ENCODE measurements around the gene ACE. TPM values are rescaled to one million over a fixed set of nuclear protein-coding genes. Genes with fewer than 3 reads are reported as not detected.

Gene ACE
- total RNA-seq, 1 experiment from 2014 or later = 4.5 TPM

GRCh38 chr17:63431939-63432804 is 44.7 kb upstream of the ACE start:
- TF ChIP-seq TCF7L2 (IDR thresholded peaks at IDR 0.05; ENCODE audit: low read depth, low read length) = peak; percentile 85
- TF ChIP-seq, protein P1, sequence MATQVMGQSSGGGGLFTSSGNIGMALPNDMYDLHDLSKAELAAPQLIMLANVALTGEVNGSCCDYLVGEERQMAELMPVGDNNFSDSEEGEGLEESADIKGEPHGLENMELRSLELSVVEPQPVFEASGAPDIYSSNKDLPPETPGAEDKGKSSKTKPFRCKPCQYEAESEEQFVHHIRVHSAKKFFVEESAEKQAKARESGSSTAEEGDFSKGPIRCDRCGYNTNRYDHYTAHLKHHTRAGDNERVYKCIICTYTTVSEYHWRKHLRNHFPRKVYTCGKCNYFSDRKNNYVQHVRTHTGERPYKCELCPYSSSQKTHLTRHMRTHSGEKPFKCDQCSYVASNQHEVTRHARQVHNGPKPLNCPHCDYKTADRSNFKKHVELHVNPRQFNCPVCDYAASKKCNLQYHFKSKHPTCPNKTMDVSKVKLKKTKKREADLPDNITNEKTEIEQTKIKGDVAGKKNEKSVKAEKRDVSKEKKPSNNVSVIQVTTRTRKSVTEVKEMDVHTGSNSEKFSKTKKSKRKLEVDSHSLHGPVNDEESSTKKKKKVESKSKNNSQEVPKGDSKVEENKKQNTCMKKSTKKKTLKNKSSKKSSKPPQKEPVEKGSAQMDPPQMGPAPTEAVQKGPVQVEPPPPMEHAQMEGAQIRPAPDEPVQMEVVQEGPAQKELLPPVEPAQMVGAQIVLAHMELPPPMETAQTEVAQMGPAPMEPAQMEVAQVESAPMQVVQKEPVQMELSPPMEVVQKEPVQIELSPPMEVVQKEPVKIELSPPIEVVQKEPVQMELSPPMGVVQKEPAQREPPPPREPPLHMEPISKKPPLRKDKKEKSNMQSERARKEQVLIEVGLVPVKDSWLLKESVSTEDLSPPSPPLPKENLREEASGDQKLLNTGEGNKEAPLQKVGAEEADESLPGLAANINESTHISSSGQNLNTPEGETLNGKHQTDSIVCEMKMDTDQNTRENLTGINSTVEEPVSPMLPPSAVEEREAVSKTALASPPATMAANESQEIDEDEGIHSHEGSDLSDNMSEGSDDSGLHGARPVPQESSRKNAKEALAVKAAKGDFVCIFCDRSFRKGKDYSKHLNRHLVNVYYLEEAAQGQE (IDR thresholded peaks at IDR 0.05; ENCODE audit: insufficient read depth in 1 of 2, low read depth in 2 of 2, low read length in 1 of 2) = no peak
- DNase-seq (ENCODE audit: low read depth, low spot score) (no peak), ATAC-seq (no peak)
- H3K4me3 ChIP-seq (ENCODE audit: low read depth in 2 of 2, low read length in 2 of 2) = no peak overlapping the region
- in situ Hi-C loops (cut with HindIII; ENCODE audit: low pct_unique_long_range_greater_than_20kb, low sequenced_read_pairs) (no loop called here), intact Hi-C loops (cut with micrococcal nuclease; ENCODE audit: unreplicated experiment) (no loop called here)
- peaks cover 75% of the 10 kb centered on the region for H3K4me1 ChIP-seq (ENCODE audit: control insufficient read depth, insufficient read depth, low read length)
- no peaks in the 10 kb centered on the region for H3K9me3 ChIP-seq (ENCODE audit: control insufficient read depth, insufficient read depth, low read depth, low read length)
- H3K36me3 ChIP-seq (ENCODE audit: control insufficient read depth, insufficient read depth, low read length) = no peaks in the 10 kb centered on the region
- TSS peak; percentile 83 for BruUV-seq (replicated peaks)
- ChIA-PET POLR2A (interaction anchor here (0.6 kb wide), 1 partner anchor 396 kb away, joined by 3 read pairs; no protein-coding TSS in a partner anchor), CTCF (interaction anchor here (0.6 to 2.8 kb wide), 2 partner anchors 47 to 309 kb away, joined by 3 to 9 read pairs; no protein-coding TSS in a partner anchor)
- H3K27me3 ChIP-seq (ENCODE audit: control insufficient read depth, insufficient read depth, low read length) = no peaks in the 10 kb centered on the region
- peak overlapping the region; percentile 83 for H3K27ac ChIP-seq (ENCODE audit: low read length)

DNA sequence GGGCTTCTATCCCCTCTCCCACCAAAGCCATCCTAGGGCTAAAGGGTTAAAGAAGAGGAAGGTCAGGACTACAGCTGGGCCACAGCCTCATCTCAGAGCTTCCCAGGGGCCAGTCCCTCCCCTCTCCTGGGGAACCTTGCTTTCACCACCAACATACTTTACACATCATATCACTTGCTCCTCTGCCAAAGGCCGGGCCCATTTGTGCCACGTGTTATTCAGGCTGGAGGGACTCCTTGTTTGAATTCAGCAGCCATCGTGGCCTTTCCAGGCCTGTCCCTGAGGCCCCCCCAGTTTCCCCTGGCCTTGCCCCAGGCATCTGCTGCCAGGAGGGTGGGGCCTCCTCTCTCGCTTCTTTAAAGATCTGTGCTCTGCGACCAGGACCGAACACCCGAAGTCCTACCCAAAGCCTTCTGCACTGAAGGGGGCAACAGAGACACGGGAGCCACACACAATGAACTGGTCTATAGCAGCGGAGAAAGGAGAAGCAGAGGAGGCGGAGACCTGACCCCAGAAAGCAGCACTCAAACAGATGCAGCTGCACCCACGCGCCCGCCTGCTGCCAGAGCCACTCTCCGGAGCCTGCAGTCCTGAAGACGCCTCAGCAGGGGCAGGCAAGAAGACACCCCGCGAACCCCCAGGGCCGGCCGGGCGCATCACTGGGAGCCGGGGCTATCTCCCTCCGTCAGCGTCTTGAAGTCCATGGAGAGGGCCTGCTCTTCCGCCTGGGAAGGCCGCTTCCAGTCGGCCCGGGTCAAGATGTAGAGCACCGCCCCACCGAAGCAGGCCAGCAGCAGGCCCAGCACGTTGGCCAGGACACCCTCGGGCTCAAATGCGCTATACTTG is 42.9 kb upstream of the ACE start:
- Histone ChIP-seq H3K27ac (ENCODE audit: low read length) (peak overlapping the region; percentile 83), H3K27me3 (ENCODE audit: control insufficient read depth, insufficient read depth, low read length) (no peaks in the 10 kb centered on the region), H3K4me3 (ENCODE audit: low read depth in 2 of 2, low read length in 2 of 2) (no peak overlapping the region), H3K9me3 (ENCODE audit: control insufficient read depth, insufficient read depth, low read depth, low read length) (no peaks in the 10 kb centered on the region), H3K36me3 (ENCODE audit: control insufficient read depth, insufficient read depth, low read length) (no peaks in the 10 kb centered on the region), H3K4me1 (ENCODE audit: control insufficient read depth, insufficient read depth, low read length) (peaks cover 67% of the 10 kb centered on the region)
- intact Hi-C loops (cut with micrococcal nuclease; ENCODE audit: unreplicated experiment) (no loop called here), in situ Hi-C loops (cut with HindIII; ENCODE audit: low pct_unique_long_range_greater_than_20kb, low sequenced_read_pairs) (no loop called here)
- POLR2A ChIA-PET = interaction anchor here (0.6 kb wide), 1 partner anchor 712 kb away, joined by 3 read pairs; no protein-coding TSS in a partner anchor
- TF ChIP-seq POLR2AphosphoS5 (IDR thresholded peaks at IDR 0.05; ENCODE audit: low read depth, low read length) = 0 out of 2 replicates have a peak, but pooled peaks have one; percentile 10
- TF ChIP-seq TCF7L2 (IDR thresholded peaks at IDR 0.05; ENCODE audit: low read depth, low read length) = no peak
- TF ChIP-seq, protein P2, sequence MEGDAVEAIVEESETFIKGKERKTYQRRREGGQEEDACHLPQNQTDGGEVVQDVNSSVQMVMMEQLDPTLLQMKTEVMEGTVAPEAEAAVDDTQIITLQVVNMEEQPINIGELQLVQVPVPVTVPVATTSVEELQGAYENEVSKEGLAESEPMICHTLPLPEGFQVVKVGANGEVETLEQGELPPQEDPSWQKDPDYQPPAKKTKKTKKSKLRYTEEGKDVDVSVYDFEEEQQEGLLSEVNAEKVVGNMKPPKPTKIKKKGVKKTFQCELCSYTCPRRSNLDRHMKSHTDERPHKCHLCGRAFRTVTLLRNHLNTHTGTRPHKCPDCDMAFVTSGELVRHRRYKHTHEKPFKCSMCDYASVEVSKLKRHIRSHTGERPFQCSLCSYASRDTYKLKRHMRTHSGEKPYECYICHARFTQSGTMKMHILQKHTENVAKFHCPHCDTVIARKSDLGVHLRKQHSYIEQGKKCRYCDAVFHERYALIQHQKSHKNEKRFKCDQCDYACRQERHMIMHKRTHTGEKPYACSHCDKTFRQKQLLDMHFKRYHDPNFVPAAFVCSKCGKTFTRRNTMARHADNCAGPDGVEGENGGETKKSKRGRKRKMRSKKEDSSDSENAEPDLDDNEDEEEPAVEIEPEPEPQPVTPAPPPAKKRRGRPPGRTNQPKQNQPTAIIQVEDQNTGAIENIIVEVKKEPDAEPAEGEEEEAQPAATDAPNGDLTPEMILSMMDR (IDR thresholded peaks at IDR 0.05) = no peak
- no peak for TF ChIP-seq SIN3A (IDR thresholded peaks at IDR 0.05; ENCODE audit: borderline replicate concordance, insufficient read depth, low read depth, low read length)
- TF ChIP-seq, protein P1 (IDR thresholded peaks at IDR 0.05; ENCODE audit: insufficient read depth in 1 of 2, low read depth in 2 of 2, low read length in 1 of 2) = no peak
- ATAC-seq (peak; percentile 23), DNase-seq (ENCODE audit: low read depth, low spot score) (no peak)
- CTCF ChIA-PET = interaction anchor here (0.6 to 2.8 kb wide), 4 partner anchors 9 to 53 kb away, joined by 3 to 9 read pairs (median 4); no protein-coding TSS in a partner anchor
- no TSS peak for BruUV-seq (replicated peaks)
